Gastroesophageal sphincter (tissue), 3 donors: ENCODE data around the gene MYL12B.

Source experiments
- POLR2AphosphoS5 ChIP-seq: sonication (generic); formaldehyde crosslinking; IDR thresholded peaks from one replicate; pipeline ENCODE4 v1.6.1; 2017; ENCODE audit warnings: antibody characterized with exemption
- TF ChIP-seq, protein P1 (sequence below), 4 experiments: fragments of 200-600 bp in 2 of 4; fragments of 450-650 bp in 2 of 4; sonication (generic) in 1 of 4; IDR thresholded peaks; one replicate each; pipeline ENCODE4 v1.5.1; 2017 to 2019; ENCODE audit warnings: antibody characterized with exemption in 4 of 4, mild to moderate bottlenecking in 2 of 4, moderate library complexity in 2 of 4

DNA sequence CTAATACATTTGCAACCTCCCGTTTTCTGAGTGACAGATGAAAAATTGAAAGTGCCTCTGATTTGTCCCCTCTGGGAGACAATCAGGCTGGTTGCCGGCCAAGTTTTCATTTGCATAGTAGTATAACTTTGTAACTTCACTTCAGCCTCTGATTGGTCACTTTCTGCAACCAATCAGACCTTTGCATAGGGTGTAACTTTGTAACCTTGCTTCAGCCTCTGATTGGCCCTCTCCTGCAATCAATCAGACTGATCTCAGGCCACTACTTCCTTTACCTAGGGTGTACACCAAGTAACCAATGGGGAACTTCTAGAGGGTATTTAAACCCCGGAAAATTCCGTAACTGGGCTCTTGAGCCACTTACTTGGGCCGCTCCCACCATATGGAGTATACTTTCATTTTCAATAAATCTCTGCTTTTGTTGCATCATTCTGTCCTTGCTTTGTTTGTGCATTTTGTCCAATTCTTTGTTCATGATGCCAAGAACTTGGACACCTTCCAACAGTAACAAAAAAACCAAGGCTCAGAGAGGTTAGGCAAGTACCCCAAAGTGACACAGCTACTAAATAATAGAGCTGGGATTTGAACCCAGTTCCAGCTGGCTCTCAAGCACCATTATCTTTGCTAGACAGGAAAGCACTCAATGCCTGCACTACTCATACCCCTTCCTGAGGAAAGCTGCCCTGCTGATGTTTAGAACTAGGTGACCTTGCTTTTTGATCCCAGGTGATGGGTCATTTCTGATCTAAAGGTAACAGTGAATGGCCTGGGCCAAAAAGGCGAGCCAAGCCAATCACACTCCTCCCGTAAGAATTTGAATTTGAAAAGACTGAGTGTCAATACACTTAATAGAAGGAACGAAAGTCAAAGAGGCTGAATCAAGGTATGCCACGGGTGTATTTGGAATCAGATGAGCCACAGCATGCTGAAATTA is 31.3 kb upstream of the MYL12B start:
- TF ChIP-seq, protein P1, sequence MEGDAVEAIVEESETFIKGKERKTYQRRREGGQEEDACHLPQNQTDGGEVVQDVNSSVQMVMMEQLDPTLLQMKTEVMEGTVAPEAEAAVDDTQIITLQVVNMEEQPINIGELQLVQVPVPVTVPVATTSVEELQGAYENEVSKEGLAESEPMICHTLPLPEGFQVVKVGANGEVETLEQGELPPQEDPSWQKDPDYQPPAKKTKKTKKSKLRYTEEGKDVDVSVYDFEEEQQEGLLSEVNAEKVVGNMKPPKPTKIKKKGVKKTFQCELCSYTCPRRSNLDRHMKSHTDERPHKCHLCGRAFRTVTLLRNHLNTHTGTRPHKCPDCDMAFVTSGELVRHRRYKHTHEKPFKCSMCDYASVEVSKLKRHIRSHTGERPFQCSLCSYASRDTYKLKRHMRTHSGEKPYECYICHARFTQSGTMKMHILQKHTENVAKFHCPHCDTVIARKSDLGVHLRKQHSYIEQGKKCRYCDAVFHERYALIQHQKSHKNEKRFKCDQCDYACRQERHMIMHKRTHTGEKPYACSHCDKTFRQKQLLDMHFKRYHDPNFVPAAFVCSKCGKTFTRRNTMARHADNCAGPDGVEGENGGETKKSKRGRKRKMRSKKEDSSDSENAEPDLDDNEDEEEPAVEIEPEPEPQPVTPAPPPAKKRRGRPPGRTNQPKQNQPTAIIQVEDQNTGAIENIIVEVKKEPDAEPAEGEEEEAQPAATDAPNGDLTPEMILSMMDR (IDR thresholded peaks at IDR 0.05): no peak
- TF ChIP-seq POLR2AphosphoS5: no peak
